K562 (cell line): ENCODE measurements around the gene ART1. TPM values are rescaled to one million over a fixed set of nuclear protein-coding genes. Genes with fewer than 3 reads are reported as not detected.

Experiments
- BRD9 ChIP-seq: fragments of 450-650 bp; IDR thresholded peaks from 2 replicates; pipeline ENCODE4 v1.6.1; 2018; ENCODE audit warnings: low read depth; ENCODE audit not compliant: partially characterized antibody
- CBFA2T2 ChIP-seq: fragments of 450-650 bp; conservative IDR thresholded peaks from 2 replicates; pipeline ENCODE4 v1.6.1; 2017; ENCODE audit warnings: mild to moderate bottlenecking
- CUX1 ChIP-seq: fragments of 200-800 bp; sonication (Bioruptor generic); IDR thresholded peaks from 2 replicates; pipeline ENCODE4 v1.6.1; 2016; ENCODE audit warnings: missing genetic modification characterization, missing compliant biosample characterization
- DEAF1 ChIP-seq: fragments of 450-650 bp; formaldehyde crosslinking; IDR thresholded peaks from 2 replicates; pipeline ENCODE4 v1.4.0; 2020; ENCODE audit warnings: mild to moderate bottlenecking, moderate library complexity
- HMG20A ChIP-seq: fragments of 450-650 bp; formaldehyde crosslinking; conservative IDR thresholded peaks from 2 replicates; pipeline ENCODE4 v1.4.0; 2020; ENCODE audit warnings: mild to moderate bottlenecking, mixed read lengths
- LCOR ChIP-seq: sonication (generic); formaldehyde crosslinking; IDR thresholded peaks from 2 replicates; pipeline ENCODE4 v1.8.0; 2022; ENCODE audit warnings: mild to moderate bottlenecking, missing genetic modification reagents
- NR1H2 ChIP-seq: sonication (generic); formaldehyde crosslinking; IDR thresholded peaks from 2 replicates; pipeline ENCODE4 v1.4.0; 2020; ENCODE audit warnings: mild to moderate bottlenecking, missing genetic modification reagents
- SMAD2 ChIP-seq: fragments of 150-350 bp; IDR thresholded peaks from 2 replicates; pipeline ENCODE4 v1.6.1; 2014; ENCODE audit warnings: low read depth, mild to moderate bottlenecking, low read length
- TCF7L2 ChIP-seq: fragments of 150-350 bp; IDR thresholded peaks from 2 replicates; pipeline ENCODE4 v1.6.1; 2016; ENCODE audit warnings: low read depth, mild to moderate bottlenecking, low read length, moderate library complexity
- TFAP4 ChIP-seq: sonication (generic); formaldehyde crosslinking; IDR thresholded peaks from 2 replicates; pipeline ENCODE4 v1.8.0; 2022; ENCODE audit warnings: missing genetic modification reagents, mild to moderate bottlenecking, moderate library complexity, borderline replicate concordance
- ZNF175 ChIP-seq: fragments of 200-800 bp; sonication (Bioruptor generic); IDR thresholded peaks from 2 replicates; pipeline ENCODE4 v1.6.1; 2016; ENCODE audit warnings: low read depth, mild to moderate bottlenecking, missing genetic modification characterization, missing compliant biosample characterization
- ZNF512 ChIP-seq: IDR thresholded peaks from 2 replicates; pipeline ENCODE4 v1.6.1; 2016; ENCODE audit warnings: missing genetic modification characterization, missing compliant biosample characterization
- polyA plus RNA-seq, 8 experiments: library from polyadenylated mRNA; depleted of rRNA in 4 of 8; stranded (reverse) in 5 of 8; unstranded in 3 of 8; fragments of >200 nt; fragmentation: Nextera tagmentation in 2 of 8; fragmentation: Illumina TruSeq in 1 of 8; extraction: Ambion mirVana in 2 of 8; extraction: Trizol in 1 of 8; gene quantifications; 2 replicates each; pipeline versions ENCODE4 v1.2.1 to v1.2.3, GENCODE V29; 2011 to 2014; ENCODE audit warnings: inconsistent platforms in 1 of 8, missing spikeins in 1 of 8
- total RNA-seq, 7 experiments: library from RNA; depleted of rRNA in 6 of 7; stranded (reverse); fragments of >200 nt in 6 of 7; fragmentation: Illumina TruSeq in 2 of 7; extraction: Trizol in 2 of 7; gene quantifications; 2 replicates each; pipeline versions ENCODE4 v1.2.1 to v1.2.3, GENCODE V29; 2011 to 2021; ENCODE audit warnings: low replicate concordance in 1 of 7
- TF ChIP-seq, protein P1 (sequence below): fragments of 450-650 bp; formaldehyde crosslinking; IDR thresholded peaks from 2 replicates; pipeline ENCODE4 v1.4.0; 2022; ENCODE audit warnings: mild to moderate bottlenecking, moderate library complexity
- TF ChIP-seq, protein P2 (sequence below): fragments of 250-450 bp; sonication (Bioruptor Pico); IDR thresholded peaks from 2 replicates; pipeline ENCODE4 v1.8.0; 2022; ENCODE audit warnings: moderate library complexity, mild to moderate bottlenecking, inconsistent platforms

The ART1 gene
- total and polyA plus RNA-seq, 9 of the 15 experiments (the other 6 are each of a cell fraction or from before 2014, with no cell fraction given) = not detected

DNA sequence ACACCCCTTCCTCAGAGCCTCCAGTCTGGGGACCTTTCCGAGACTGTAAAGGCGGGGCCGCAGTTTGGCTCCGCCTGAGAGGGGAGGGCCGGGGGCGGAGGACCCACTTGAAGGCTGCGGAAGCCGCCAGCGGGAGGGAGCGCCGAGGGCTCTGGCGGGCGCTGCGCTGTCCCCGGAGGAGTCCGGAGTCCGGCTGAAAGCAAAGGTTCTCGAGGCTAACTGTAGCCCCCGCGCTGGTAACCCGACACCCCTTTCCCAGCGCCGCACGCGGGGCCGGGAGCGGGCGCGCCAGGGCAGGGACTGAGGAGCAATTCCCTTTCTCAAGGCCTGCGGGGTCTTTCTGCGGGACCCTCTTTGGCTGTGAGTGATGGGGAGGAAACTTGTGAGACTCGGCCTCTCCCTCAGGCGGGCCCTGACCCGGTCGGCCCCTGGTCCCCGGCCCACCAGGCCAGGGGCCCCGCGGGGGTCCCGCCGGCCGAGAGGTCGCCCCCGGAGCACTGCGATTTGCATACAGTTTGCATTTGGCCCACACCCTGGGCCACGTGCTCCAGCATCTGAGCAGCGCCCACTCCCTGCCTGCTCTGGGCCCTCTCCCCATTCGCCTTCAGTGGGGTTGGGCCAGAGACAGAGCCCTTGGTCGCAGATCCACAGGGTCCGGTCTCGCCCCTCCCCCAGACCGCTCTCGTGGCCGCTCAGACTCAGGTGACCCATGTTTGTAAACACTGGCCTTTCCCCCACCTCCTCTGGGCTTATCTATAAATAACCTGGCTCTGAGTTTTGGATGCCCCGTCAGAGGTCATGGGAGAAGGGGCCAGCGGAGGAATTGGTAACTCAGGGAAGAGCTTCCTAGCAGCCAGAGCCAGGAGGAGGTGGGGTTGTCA is 2.6 kb upstream of the ART1 start (continued):
- TF ChIP-seq TFAP4 (CRISPR knock-in tag) = peak; percentile 38; the same call in 1 of the 2 replicates
- no peak for TF ChIP-seq CUX1 (CRISPR knock-in tag)
- TF ChIP-seq SMAD2 = no peak
- TF ChIP-seq HMG20A = no peak
- no peak for TF ChIP-seq NR1H2 (CRISPR knock-in tag)
- TF ChIP-seq DEAF1 (CRISPR knock-in tag) = no peak
- TF ChIP-seq BRD9 = no peak
- TF ChIP-seq, protein P1, sequence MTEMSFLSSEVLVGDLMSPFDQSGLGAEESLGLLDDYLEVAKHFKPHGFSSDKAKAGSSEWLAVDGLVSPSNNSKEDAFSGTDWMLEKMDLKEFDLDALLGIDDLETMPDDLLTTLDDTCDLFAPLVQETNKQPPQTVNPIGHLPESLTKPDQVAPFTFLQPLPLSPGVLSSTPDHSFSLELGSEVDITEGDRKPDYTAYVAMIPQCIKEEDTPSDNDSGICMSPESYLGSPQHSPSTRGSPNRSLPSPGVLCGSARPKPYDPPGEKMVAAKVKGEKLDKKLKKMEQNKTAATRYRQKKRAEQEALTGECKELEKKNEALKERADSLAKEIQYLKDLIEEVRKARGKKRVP (CRISPR knock-in tag) = peak; percentile 23; the same call in 1 of the 2 replicates
- TF ChIP-seq, protein P2, sequence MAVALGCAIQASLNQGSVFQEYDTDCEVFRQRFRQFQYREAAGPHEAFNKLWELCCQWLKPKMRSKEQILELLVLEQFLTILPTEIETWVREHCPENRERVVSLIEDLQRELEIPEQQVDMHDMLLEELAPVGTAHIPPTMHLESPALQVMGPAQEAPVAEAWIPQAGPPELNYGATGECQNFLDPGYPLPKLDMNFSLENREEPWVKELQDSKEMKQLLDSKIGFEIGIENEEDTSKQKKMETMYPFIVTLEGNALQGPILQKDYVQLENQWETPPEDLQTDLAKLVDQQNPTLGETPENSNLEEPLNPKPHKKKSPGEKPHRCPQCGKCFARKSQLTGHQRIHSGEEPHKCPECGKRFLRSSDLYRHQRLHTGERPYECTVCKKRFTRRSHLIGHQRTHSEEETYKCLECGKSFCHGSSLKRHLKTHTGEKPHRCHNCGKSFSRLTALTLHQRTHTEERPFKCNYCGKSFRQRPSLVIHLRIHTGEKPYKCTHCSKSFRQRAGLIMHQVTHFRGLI (CRISPR knock-in tag) = no peak
- no peak for TF ChIP-seq TCF7L2
- no peak for TF ChIP-seq ZNF512 (tag)
- 0 out of 2 replicates have a peak, but pooled peaks have one; percentile 9 for TF ChIP-seq CBFA2T2
- TF ChIP-seq LCOR (CRISPR knock-in tag) = no peak
- no peak for TF ChIP-seq ZNF175 (CRISPR knock-in tag)
